Endodermal cell (in vitro differentiated cells): ENCODE results near the gene GABRG3. TPM values are rescaled to one million over a fixed set of nuclear protein-coding genes. Genes with fewer than 3 reads are reported as not detected.

ENCODE experiments used
- DNase-seq: peaks from one replicate; pipeline ENCODE4 v3.0.0-alpha.2; 2017
- H3K27ac ChIP-seq: 2 replicates; pipeline ENCODE4 v1.5.1; 2013; ENCODE audit warnings: mild to moderate bottlenecking, low read depth, low read length, moderate library complexity
- H3K27me3 ChIP-seq: 2 replicates; pipeline ENCODE4 v1.6.1; 2013; ENCODE audit warnings: mild to moderate bottlenecking, low read length, moderate library complexity; ENCODE audit not compliant: insufficient read depth, control insufficient read depth, poor library complexity, severe bottlenecking
- H3K36me3 ChIP-seq: 2 replicates; pipeline ENCODE4 v1.7.0; 2013; ENCODE audit warnings: mild to moderate bottlenecking, low read length, moderate library complexity; ENCODE audit not compliant: control insufficient read depth, insufficient read depth
- H3K4me1 ChIP-seq: one replicate; pipeline ENCODE4 v1.7.0; 2013; ENCODE audit warnings: low read length; ENCODE audit not compliant: control insufficient read depth, insufficient read depth
- H3K4me3 ChIP-seq: 2 replicates; pipeline ENCODE4 v1.5.1; 2013; ENCODE audit warnings: mild to moderate bottlenecking, low read length, moderate library complexity
- H3K9ac ChIP-seq: 2 replicates; pipeline ENCODE4 v1.6.1; 2013; ENCODE audit warnings: mild to moderate bottlenecking, low read length, moderate library complexity; ENCODE audit not compliant: poor library complexity, severe bottlenecking; ENCODE audit errors: extremely low read depth
- H3K9me3 ChIP-seq: 2 replicates; pipeline ENCODE4 v1.6.1; 2013; ENCODE audit warnings: mild to moderate bottlenecking, low read length, moderate library complexity; ENCODE audit not compliant: control insufficient read depth
- H3K27ac Mint-ChIP-seq: 2 replicates; pipeline ENCODE4 v1.8.0; 2020; ENCODE audit warnings: mixed read lengths
- H3K27me3 Mint-ChIP-seq: 2 replicates; pipeline ENCODE4 v1.8.0; 2021; ENCODE audit warnings: mild to moderate bottlenecking, mixed read lengths; ENCODE audit not compliant: insufficient read depth
- H3K36me3 Mint-ChIP-seq: 2 replicates; pipeline ENCODE4 v1.8.0; 2020; ENCODE audit warnings: low read depth, mixed read lengths
- H3K4me1 Mint-ChIP-seq: 2 replicates; pipeline ENCODE4 v1.8.0; 2020; ENCODE audit warnings: mixed read lengths
- H3K4me3 Mint-ChIP-seq: 2 replicates; pipeline ENCODE4 v1.8.0; 2020; ENCODE audit warnings: mild to moderate bottlenecking, moderate library complexity, mixed read lengths
- H3K9me3 Mint-ChIP-seq: 2 replicates; pipeline ENCODE4 v1.8.0; 2020; ENCODE audit warnings: mild to moderate bottlenecking, mixed read lengths
- WGBS, 2 experiments: methylation state at CpG; one replicate each; pipeline versions ENCODE4 v1.1.5 to v1.1.7; 2013; ENCODE audit warnings: missing lambda C conversion rate in 2 of 2, mixed read lengths in 1 of 2; ENCODE audit not compliant: insufficient coverage in 1 of 2, insufficient read length in 1 of 2; 5-methylcytosine and 5-hydroxymethylcytosine counted together
- total RNA-seq, 2 donors: library from RNA; stranded (reverse); fragmentation: NEBNext Ultra II Directional in 1 of 2; extraction: Animal tissue kit (Norgen Biotek cat#: 25700) in 1 of 2; gene quantifications; 2 replicates in 1 of 2; 3 replicates in 1 of 2; pipeline ENCODE4 v1.2.1, GENCODE V29; 2021
- TF ChIP-seq, protein P1 (sequence below): fragments of 200-600 bp; sonication (generic); conservative IDR thresholded peaks from 2 replicates; pipeline ENCODE4 v1.5.0; 2021; ENCODE audit warnings: antibody characterized with exemption, mild to moderate bottlenecking

Gene GABRG3
- total RNA-seq, 2 donors from 2014 or later: 0.48 to 0.84 TPM

DNA sequence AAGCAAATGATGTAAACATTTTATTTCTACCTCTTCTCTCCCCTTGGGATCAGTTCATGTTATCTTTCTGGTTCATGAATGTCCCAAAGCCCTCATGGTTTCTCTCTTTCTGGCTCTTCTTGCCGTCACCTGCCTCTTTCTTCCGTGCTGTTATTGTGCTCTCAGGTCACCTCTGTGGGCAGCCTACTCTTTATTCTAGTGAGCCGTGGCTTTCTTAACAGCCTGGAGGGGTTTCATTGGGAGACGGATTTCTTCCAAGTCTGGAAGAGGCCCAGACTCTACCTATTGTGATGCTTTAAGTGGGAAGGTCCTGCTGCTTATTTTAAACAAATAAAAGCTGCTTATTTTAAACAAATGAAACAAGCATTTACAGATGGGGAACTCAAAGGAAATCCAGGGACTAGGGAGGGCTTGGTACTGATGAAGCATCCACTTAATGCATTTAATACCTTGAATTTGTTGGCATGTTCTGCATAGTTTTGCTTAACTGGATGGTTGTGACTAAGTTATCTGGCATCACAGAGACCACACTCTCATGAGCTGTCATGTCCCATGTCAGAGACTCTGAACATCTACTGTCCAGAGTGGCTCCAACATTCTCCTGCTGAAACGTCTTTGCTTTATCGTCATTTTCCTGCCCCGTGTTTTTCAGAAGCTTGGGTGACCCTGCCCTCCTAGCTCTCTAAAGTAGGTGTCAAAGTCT is 443.3 kb downstream of the GABRG3 start:
- H3K27me3 ChIP-seq: no peaks in the 10 kb centered on the region
- no peak for DNase-seq
- Mint-ChIP-seq H3K4me1 (peaks cover 5% of the 10 kb centered on the region), H3K4me3 (no peak overlapping the region), H3K9me3 (no peaks in the 10 kb centered on the region), H3K36me3 (no peaks in the 10 kb centered on the region), H3K27ac (no peak overlapping the region), H3K27me3 (no peaks in the 10 kb centered on the region)
- TF ChIP-seq, protein P1, sequence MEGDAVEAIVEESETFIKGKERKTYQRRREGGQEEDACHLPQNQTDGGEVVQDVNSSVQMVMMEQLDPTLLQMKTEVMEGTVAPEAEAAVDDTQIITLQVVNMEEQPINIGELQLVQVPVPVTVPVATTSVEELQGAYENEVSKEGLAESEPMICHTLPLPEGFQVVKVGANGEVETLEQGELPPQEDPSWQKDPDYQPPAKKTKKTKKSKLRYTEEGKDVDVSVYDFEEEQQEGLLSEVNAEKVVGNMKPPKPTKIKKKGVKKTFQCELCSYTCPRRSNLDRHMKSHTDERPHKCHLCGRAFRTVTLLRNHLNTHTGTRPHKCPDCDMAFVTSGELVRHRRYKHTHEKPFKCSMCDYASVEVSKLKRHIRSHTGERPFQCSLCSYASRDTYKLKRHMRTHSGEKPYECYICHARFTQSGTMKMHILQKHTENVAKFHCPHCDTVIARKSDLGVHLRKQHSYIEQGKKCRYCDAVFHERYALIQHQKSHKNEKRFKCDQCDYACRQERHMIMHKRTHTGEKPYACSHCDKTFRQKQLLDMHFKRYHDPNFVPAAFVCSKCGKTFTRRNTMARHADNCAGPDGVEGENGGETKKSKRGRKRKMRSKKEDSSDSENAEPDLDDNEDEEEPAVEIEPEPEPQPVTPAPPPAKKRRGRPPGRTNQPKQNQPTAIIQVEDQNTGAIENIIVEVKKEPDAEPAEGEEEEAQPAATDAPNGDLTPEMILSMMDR: no peak
- WGBS, 2 experiments: 68 to 92% methylated on average over 3 to 7 of the region's 7 CpGs
- no peak overlapping the region for H3K4me3 ChIP-seq
- H3K36me3 ChIP-seq: no peaks in the 10 kb centered on the region
- no peaks in the 10 kb centered on the region for H3K9me3 ChIP-seq
- no peaks in the 10 kb centered on the region for H3K4me1 ChIP-seq
- H3K9ac ChIP-seq: no peak overlapping the region
- H3K27ac ChIP-seq: no peak overlapping the region

DNA sequence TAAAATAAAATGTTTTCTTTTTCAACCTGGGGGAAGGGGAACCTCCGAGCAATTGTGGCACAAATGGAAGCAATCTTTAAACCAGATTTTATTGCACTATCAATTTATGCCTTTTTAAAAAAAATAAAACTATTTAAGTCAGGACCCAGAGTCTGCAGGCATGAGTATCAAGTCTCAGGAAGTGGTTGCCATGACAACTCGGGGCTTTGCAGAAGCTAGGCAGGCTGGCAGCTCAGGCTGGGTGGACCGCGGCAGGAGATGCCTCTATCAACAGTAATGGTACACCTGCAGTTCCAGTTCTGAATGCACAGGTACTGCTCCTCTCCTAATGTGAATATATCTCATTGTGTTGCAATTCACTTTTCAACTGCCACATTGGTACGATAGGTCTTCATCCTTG is 447.7 kb downstream of the GABRG3 start:
- H3K9me3 Mint-ChIP-seq: no peaks in the 10 kb centered on the region
- Histone ChIP-seq H3K27ac (no peak overlapping the region), H3K9me3 (no peaks in the 10 kb centered on the region), H3K4me3 (no peak overlapping the region), H3K36me3 (no peaks in the 10 kb centered on the region), H3K9ac (no peak overlapping the region), H3K4me1 (no peaks in the 10 kb centered on the region), H3K27me3 (no peaks in the 10 kb centered on the region)
- peak; percentile 67 for DNase-seq
- WGBS, 2 experiments: 78 to 100% methylated on average over 1 to 5 of the region's 5 CpGs
- no peaks in the 10 kb centered on the region for H3K4me1 Mint-ChIP-seq
- no peaks in the 10 kb centered on the region for H3K36me3 Mint-ChIP-seq
- TF ChIP-seq, protein P1: no peak
- no peak overlapping the region for H3K27ac Mint-ChIP-seq
- H3K4me3 Mint-ChIP-seq: no peak overlapping the region
- H3K27me3 Mint-ChIP-seq: no peaks in the 10 kb centered on the region

DNA sequence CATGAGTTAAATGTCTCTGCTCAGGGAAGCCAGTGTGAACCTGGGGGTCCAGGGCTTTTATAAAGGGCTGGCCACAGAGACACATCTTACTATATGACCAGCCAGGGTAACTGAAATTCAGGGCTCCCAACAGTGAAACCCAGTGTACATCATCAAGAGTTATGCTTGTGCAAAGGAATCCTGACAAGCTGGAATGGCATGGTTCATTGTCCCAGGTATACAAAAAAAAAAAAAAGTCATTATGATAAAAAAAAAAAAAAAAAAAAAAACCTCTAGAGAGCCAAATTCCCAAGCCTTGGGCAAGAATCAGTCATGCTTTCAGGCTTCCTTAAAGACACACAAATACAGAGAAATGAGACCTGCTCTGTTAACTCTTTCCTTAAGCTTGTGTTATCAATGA is 452.0 kb downstream of the GABRG3 start:
- no peak for DNase-seq
- Mint-ChIP-seq H3K4me3 (no peak overlapping the region), H3K36me3 (no peaks in the 10 kb centered on the region), H3K27me3 (no peaks in the 10 kb centered on the region), H3K27ac (no peak overlapping the region), H3K4me1 (no peaks in the 10 kb centered on the region), H3K9me3 (no peaks in the 10 kb centered on the region)
- H3K9ac ChIP-seq: no peak overlapping the region
- TF ChIP-seq, protein P1: no peak
- no peaks in the 10 kb centered on the region for H3K36me3 ChIP-seq
- no peak overlapping the region for H3K27ac ChIP-seq
- H3K4me1 ChIP-seq: no peaks in the 10 kb centered on the region
- H3K27me3 ChIP-seq: no peaks in the 10 kb centered on the region
- no peaks in the 10 kb centered on the region for H3K9me3 ChIP-seq
- no peak overlapping the region for H3K4me3 ChIP-seq
